ENCODE measurements around the gene EIF4G2. TPM values are rescaled to one million over a fixed set of nuclear protein-coding genes. Genes with fewer than 3 reads are reported as not detected.

EIF4G2 gene
- total RNA-seq, 1 experiment from 2014 or later: 2,422 TPM

GRCh38 chr11:10844796-10845195 is 36.1 kb upstream of the EIF4G2 start:
- no peak for TF ChIP-seq TCF7L2 (IDR thresholded peaks at IDR 0.05; ENCODE audit: low read depth, low read length)
- no peak for TF ChIP-seq SIN3A (IDR thresholded peaks at IDR 0.05; ENCODE audit: borderline replicate concordance, insufficient read depth, low read depth, low read length)
- no peak for TF ChIP-seq CTCF (IDR thresholded peaks at IDR 0.05)
- TF ChIP-seq REST (IDR thresholded peaks at IDR 0.05; ENCODE audit: insufficient read depth in 1 of 2, low read depth in 2 of 2, low read length in 1 of 2): no peak
- Histone ChIP-seq H3K4me1 (ENCODE audit: control insufficient read depth, insufficient read depth, low read length) (no peaks in the 10 kb centered on the region), H3K9me3 (ENCODE audit: control insufficient read depth, insufficient read depth, low read depth, low read length) (no peaks in the 10 kb centered on the region), H3K4me3 (ENCODE audit: low read depth in 2 of 2, low read length in 2 of 2) (no peak overlapping the region), H3K27me3 (ENCODE audit: control insufficient read depth, insufficient read depth, low read length) (no peaks in the 10 kb centered on the region), H3K36me3 (ENCODE audit: control insufficient read depth, insufficient read depth, low read length) (no peaks in the 10 kb centered on the region), H3K27ac (ENCODE audit: low read length) (no peak overlapping the region)
- DNase-seq (ENCODE audit: low read depth, low spot score) (no peak), ATAC-seq (no peak)
- in situ Hi-C loops (cut with HindIII; ENCODE audit: low pct_unique_long_range_greater_than_20kb, low sequenced_read_pairs) (no loop called here), intact Hi-C loops (cut with micrococcal nuclease; ENCODE audit: unreplicated experiment) (loop anchor here (5.0 kb wide), 1 partner anchor 32 kb away; no protein-coding TSS in a partner anchor)
- ChIA-PET POLR2A (no interaction called here), CTCF (no interaction called here)
- BruUV-seq (replicated peaks): no TSS peak

- Histone ChIP-seq H3K4me1 (ENCODE audit: control insufficient read depth, insufficient read depth, low read length) (no peaks in the 10 kb centered on the region), H3K4me3 (ENCODE audit: low read depth in 2 of 2, low read length in 2 of 2) (no peak overlapping the region), H3K27ac (ENCODE audit: low read length) (no peak overlapping the region), H3K27me3 (ENCODE audit: control insufficient read depth, insufficient read depth, low read length) (no peaks in the 10 kb centered on the region), H3K36me3 (ENCODE audit: control insufficient read depth, insufficient read depth, low read length) (no peaks in the 10 kb centered on the region), H3K9me3 (ENCODE audit: control insufficient read depth, insufficient read depth, low read depth, low read length) (no peaks in the 10 kb centered on the region)
- BruUV-seq (replicated peaks): no TSS peak
- intact Hi-C loops (cut with micrococcal nuclease; ENCODE audit: unreplicated experiment): no loop called here
- in situ Hi-C loops (cut with HindIII; ENCODE audit: low pct_unique_long_range_greater_than_20kb, low sequenced_read_pairs): no loop called here
- TF ChIP-seq CTCF (IDR thresholded peaks at IDR 0.05): no peak
- TF ChIP-seq TCF7L2 (IDR thresholded peaks at IDR 0.05; ENCODE audit: low read depth, low read length): no peak
- no peak for TF ChIP-seq REST (IDR thresholded peaks at IDR 0.05; ENCODE audit: insufficient read depth in 1 of 2, low read depth in 2 of 2, low read length in 1 of 2)
- ATAC-seq (no peak), DNase-seq (ENCODE audit: low read depth, low spot score) (no peak)
- ChIA-PET CTCF (no interaction called here), POLR2A (no interaction called here)
Measured at GRCh38 chr11:10844356-10844755, 35.6 kb upstream of the EIF4G2 start.

All from Panc1 (cell line).